ENCODE data around the gene ADAMTSL3. TPM values are rescaled to one million over a fixed set of nuclear protein-coding genes. Genes with fewer than 3 reads are reported as not detected.
"Not testable (repeated sequence)": the region's sequence is repeated elsewhere in the genome, so short reads cannot be mapped to it uniquely, and the experiment has no call there.

Gene ADAMTSL3
- polyA plus RNA-seq, 1 of the 3 experiments (the other 2 are of a cell fraction), result 0.02 TPM

DNA sequence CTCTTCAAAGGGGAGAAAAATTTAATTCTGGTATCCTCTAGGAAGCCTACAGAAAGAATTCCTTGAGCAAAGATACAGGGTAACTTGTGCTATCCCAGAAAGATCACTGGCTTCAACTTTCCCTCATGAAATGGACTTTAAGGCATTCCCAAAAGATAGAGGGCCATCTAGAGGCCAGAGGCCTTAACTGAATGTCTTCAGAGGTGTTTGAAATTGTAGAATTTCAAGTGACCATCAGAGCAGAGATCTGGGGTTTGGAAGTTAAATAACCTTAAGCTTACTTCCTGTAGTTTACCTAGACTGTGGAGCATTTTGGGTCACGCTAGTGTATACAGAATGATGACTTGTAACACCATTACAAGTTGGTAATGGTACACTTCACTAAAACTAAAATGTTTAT lies 400.6 kb downstream of the ADAMTSL3 start:
- H3K4me1 ChIP-seq (ENCODE audit: control insufficient read depth in 1 of 2, insufficient read depth in 2 of 2, low read depth in 1 of 2, low read length in 1 of 2); H3K36me3 ChIP-seq (replicated peaks in 1 of 2; ENCODE audit: control insufficient read depth in 1 of 2, insufficient read depth in 2 of 2, low read length in 1 of 2); DNase-seq; H3K9me2 ChIP-seq; CTCF ChIA-PET; H3K9me3 ChIP-seq; H4K20me1 ChIP-seq (ENCODE audit: insufficient read depth); H3K4me3 ChIP-seq (ENCODE audit: low read depth in 2 of 2, low read length in 1 of 2); H3F3A ChIP-seq (replicated peaks; ENCODE audit: insufficient read depth); H2AFZ ChIP-seq (ENCODE audit: low read depth); H3K27ac ChIP-seq (ENCODE audit: low read depth in 2 of 2, low read length in 1 of 2); H3K27me3 ChIP-seq (ENCODE audit: insufficient read depth); POLR2A ChIA-PET; H3K9ac ChIP-seq; H3K79me2 ChIP-seq (ENCODE audit: insufficient read depth); H3K4me2 ChIP-seq: not testable (repeated sequence)
- WGBS (ENCODE audit: low lambda C conversion rate), result 0% methylated on average over 1 of the region's 1 CpG
- peak; percentile 24; the same call in 1 of the 2 replicates for TF ChIP-seq CTCF (IDR thresholded peaks at IDR 0.05)

DNA sequence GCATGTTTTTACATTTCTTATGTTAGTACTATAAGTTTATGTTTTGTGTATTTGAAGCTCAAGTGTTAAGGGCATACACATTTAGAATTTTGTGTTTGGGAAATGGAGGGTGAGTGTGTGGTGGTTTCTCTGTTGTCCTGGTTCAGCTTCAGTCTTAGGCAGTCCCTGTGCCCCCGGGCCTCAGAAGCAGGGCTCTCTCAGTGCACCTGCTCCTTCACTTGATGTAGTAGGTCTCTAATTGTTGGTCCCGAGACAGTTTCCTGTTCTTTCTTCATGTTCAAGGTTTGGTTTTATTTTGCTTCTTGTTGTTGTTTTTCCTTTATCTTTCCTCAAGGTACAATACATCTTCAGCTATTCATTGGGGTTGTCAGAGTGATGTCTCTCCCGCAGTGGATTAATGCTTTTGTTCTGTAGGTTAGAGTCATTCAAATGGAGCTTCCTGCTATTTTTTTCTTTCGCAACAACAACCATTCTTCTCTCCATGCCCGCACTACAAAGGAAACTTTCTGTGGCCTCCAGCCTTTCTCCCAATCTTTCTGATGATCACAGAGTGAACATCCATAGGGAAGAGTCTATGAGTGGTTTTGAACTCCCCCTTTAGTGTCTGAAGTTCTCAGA lies 403.9 kb downstream of the ADAMTSL3 start:
- no peak overlapping the region for H3K4me3 ChIP-seq (ENCODE audit: low read depth in 2 of 2, low read length in 1 of 2)
- no peak for DNase-seq
- no peaks in the 10 kb centered on the region for H3K4me1 ChIP-seq (ENCODE audit: control insufficient read depth in 1 of 2, insufficient read depth in 2 of 2, low read depth in 1 of 2, low read length in 1 of 2)
- H3K9me2 ChIP-seq, result no peaks in the 10 kb centered on the region
- H4K20me1 ChIP-seq (ENCODE audit: insufficient read depth), result no peaks in the 10 kb centered on the region
- no peaks in the 10 kb centered on the region for H3K27me3 ChIP-seq (ENCODE audit: insufficient read depth)
- no peaks in the 10 kb centered on the region for H3K36me3 ChIP-seq (replicated peaks in 1 of 2; ENCODE audit: control insufficient read depth in 1 of 2, insufficient read depth in 2 of 2, low read length in 1 of 2)
- no peak overlapping the region for H2AFZ ChIP-seq (ENCODE audit: low read depth)
- TF ChIP-seq ZBTB33 (IDR thresholded peaks at IDR 0.05; ENCODE audit: borderline replicate concordance, low read depth) (no peak), YY1 (IDR thresholded peaks at IDR 0.05; ENCODE audit: low read depth) (no peak), TCF12 (IDR thresholded peaks at IDR 0.05) (no peak), EP300 (IDR thresholded peaks at IDR 0.05; ENCODE audit: borderline replicate concordance in 1 of 2, low read depth in 1 of 2, low read length in 1 of 2) (no peak), TAF1 (IDR thresholded peaks at IDR 0.05; ENCODE audit: borderline replicate concordance, low read depth, low read length) (no peak), ELF1 (IDR thresholded peaks at IDR 0.05) (no peak), SMC3 (IDR thresholded peaks at IDR 0.05; ENCODE audit: low read depth, low read length) (no peak), FOSL2 (IDR thresholded peaks at IDR 0.05; ENCODE audit: borderline replicate concordance, low read depth) (no peak), FOXJ3 (CRISPR knock-in tag; IDR thresholded peaks at IDR 0.05) (no peak), NRF1 (IDR thresholded peaks at IDR 0.05; ENCODE audit: low read depth, low read length) (no peak), IRF3 (IDR thresholded peaks at IDR 0.05; ENCODE audit: low read depth, low read length) (no peak), POLR2AphosphoS5 (IDR thresholded peaks at IDR 0.05; ENCODE audit: low read depth, low read length) (no peak), FOXM1 (IDR thresholded peaks at IDR 0.05; ENCODE audit: low read depth) (no peak), MAX (IDR thresholded peaks at IDR 0.05; ENCODE audit: low read depth) (no peak), GATA2 (CRISPR knock-in tag; IDR thresholded peaks at IDR 0.05) (no peak), RFX5 (IDR thresholded peaks at IDR 0.05; ENCODE audit: low read length) (no peak), MEF2A (IDR thresholded peaks at IDR 0.05; ENCODE audit: borderline replicate concordance, low read depth) (no peak), RCOR1 (IDR thresholded peaks at IDR 0.05; ENCODE audit: low read length) (no peak)
- TF ChIP-seq, protein P1, sequence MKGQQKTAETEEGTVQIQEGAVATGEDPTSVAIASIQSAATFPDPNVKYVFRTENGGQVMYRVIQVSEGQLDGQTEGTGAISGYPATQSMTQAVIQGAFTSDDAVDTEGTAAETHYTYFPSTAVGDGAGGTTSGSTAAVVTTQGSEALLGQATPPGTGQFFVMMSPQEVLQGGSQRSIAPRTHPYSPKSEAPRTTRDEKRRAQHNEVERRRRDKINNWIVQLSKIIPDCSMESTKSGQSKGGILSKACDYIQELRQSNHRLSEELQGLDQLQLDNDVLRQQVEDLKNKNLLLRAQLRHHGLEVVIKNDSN (IDR thresholded peaks at IDR 0.05; ENCODE audit: borderline replicate concordance, low read depth), result no peak
- TF ChIP-seq, protein P2, sequence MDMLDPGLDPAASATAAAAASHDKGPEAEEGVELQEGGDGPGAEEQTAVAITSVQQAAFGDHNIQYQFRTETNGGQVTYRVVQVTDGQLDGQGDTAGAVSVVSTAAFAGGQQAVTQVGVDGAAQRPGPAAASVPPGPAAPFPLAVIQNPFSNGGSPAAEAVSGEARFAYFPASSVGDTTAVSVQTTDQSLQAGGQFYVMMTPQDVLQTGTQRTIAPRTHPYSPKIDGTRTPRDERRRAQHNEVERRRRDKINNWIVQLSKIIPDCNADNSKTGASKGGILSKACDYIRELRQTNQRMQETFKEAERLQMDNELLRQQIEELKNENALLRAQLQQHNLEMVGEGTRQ (IDR thresholded peaks at IDR 0.05; ENCODE audit: borderline replicate concordance, low read depth, low read length), result no peak
- CTCF ChIA-PET, result no interaction called here
- no peaks in the 10 kb centered on the region for H3F3A ChIP-seq (replicated peaks; ENCODE audit: insufficient read depth)
- no peak overlapping the region for H3K9ac ChIP-seq
- 33% methylated on average over 5 of the region's 5 CpGs for WGBS (ENCODE audit: low lambda C conversion rate)
- no peak overlapping the region for H3K27ac ChIP-seq (ENCODE audit: low read depth in 2 of 2, low read length in 1 of 2)
- no peaks in the 10 kb centered on the region; the same call in 1 of the 2 replicates for H3K9me3 ChIP-seq
- POLR2A ChIA-PET, result no interaction called here
- H3K4me2 ChIP-seq, result no peak overlapping the region
- no peaks in the 10 kb centered on the region for H3K79me2 ChIP-seq (ENCODE audit: insufficient read depth)

All from SK-N-SH (cell line).